Left cardiac atrium (tissue), 4 donors: ENCODE data around the gene TMEM163. TPM values are rescaled to one million over a fixed set of nuclear protein-coding genes. Genes with fewer than 3 reads are reported as not detected.
"Not testable (repeated sequence)": the region's sequence is repeated elsewhere in the genome, so short reads cannot be mapped to it uniquely, and the experiment has no call there.

Experiments used
- ATAC-seq, 2 donors: fragments of 200-7000 bp; cut with Tn5 transposase; one replicate each; pipeline ENCODE4 v1.9.1; 2020; ENCODE audit warnings: mild to moderate bottlenecking in 2 of 2, moderate library complexity in 2 of 2
- DNase-seq: peaks from one replicate; pipeline ENCODE4 v3.0.0-alpha.2; 2020
- intact Hi-C, 2 donors: fragments of 100-400 bp; cut with DNase I; formaldehyde crosslinking; loops; one replicate each; pipeline versions ENCODE4 v1.14.1 to v1.15.1; 2022 to 2023
- total RNA-seq, 2 donors: library from RNA; stranded (reverse); fragmentation: NEBNext Ultra II Directional; extraction: Animal tissue kit (Norgen Biotek cat#: 25700); gene quantifications; one replicate each; pipeline ENCODE4 v1.2.1, GENCODE V29; 2021
- donor health status: DM: no; HTN: yes; CAD: no.
- donor health status: DM: no; HTN: yes; CAD: no; lungs with severe emphysema.
- donor health status: DM: yes; HTN: yes; CAD: no.
- donor health status: Dilated cardiomyopathy.

TMEM163 gene
- total RNA-seq, 2 donors from 2014 or later: 3.5 to 11.6 TPM

GRCh38 chr2:134669731-134670669 lies 48.8 kb downstream of the TMEM163 start:
- intact Hi-C loops: no loop called here
- DNase-seq: no peak

GRCh38 chr2:134668821-134669220 lies 50.0 kb downstream of the TMEM163 start:
- DNase-seq (peak; percentile 38), ATAC-seq (peak in 1 of 2 donors; percentile 48)
- intact Hi-C loops: no loop called here

More at GRCh38 chr2:134669731-134670669, 48.8 kb downstream of the TMEM163 start:
- ATAC-seq: peak in 1 of 2 donors; percentile 18

- no peak for DNase-seq
- intact Hi-C loops: no loop called here
- ATAC-seq: no peak
These were observed 51.3 kb downstream of the TMEM163 start for GRCh38 chr2:134667541-134667940.

- DNase-seq (no peak), ATAC-seq (no peak)
- intact Hi-C loops: no loop called here
These were observed 51.7 kb downstream of the TMEM163 start for GRCh38 chr2:134667081-134667480.

GRCh38 chr2:134665727-134666506 lies 52.9 kb downstream of the TMEM163 start:
- intact Hi-C loops: no loop called here
- ATAC-seq (no peak), DNase-seq (no peak)

- no peak for DNase-seq
- intact Hi-C loops: no loop called here
- peak in 1 of 2 donors; percentile 12 for ATAC-seq
These were observed 55.0 kb downstream of the TMEM163 start for GRCh38 chr2:134663451-134664450.

GRCh38 chr2:134662751-134663150 lies 56.0 kb downstream of the TMEM163 start:
- no peak for DNase-seq
- intact Hi-C loops: no loop called here
- ATAC-seq: no peak

GRCh38 chr2:134660626-134661402 lies 58.0 kb downstream of the TMEM163 start:
- DNase-seq: no peak
- ATAC-seq: no peak
- intact Hi-C loops: no loop called here

GRCh38 chr2:134659724-134660123 lies 59.1 kb downstream of the TMEM163 start:
- ATAC-seq: no peak
- intact Hi-C loops: no loop called here
- DNase-seq: no peak

GRCh38 chr2:134657650-134658250 lies 61.0 kb downstream of the TMEM163 start:
- DNase-seq (no peak), ATAC-seq (no peak)
- intact Hi-C loops: no loop called here

- ATAC-seq, intact Hi-C loops, DNase-seq: not testable (repeated sequence)
These were observed 62.4 kb downstream of the TMEM163 start for GRCh38 chr2:134656391-134656790.

- ATAC-seq (no peak), DNase-seq (no peak)
- intact Hi-C loops: no loop called here
These were observed 70.2 kb downstream of the TMEM163 start for GRCh38 chr2:134648586-134648985.

- no peak for DNase-seq
- intact Hi-C loops: no loop called here
- no peak for ATAC-seq
These were observed 71.1 kb downstream of the TMEM163 start for GRCh38 chr2:134647607-134648256.

GRCh38 chr2:134642938-134643337 lies 75.9 kb downstream of the TMEM163 start:
- DNase-seq (no peak), ATAC-seq (no peak)
- intact Hi-C loops: no loop called here

GRCh38 chr2:134640494-134640893 lies 78.3 kb downstream of the TMEM163 start:
- ATAC-seq: no peak
- DNase-seq: no peak
- intact Hi-C loops: no loop called here

GRCh38 chr2:134639265-134639664 lies 79.5 kb downstream of the TMEM163 start:
- intact Hi-C loops: no loop called here
- ATAC-seq: no peak
- no peak for DNase-seq

- DNase-seq (no peak), ATAC-seq (no peak)
- intact Hi-C loops: no loop called here
These were observed 82.1 kb downstream of the TMEM163 start for GRCh38 chr2:134636714-134637113.
